Skin of body (tissue), 2 donors: ENCODE data around the gene ATG10. TPM values are rescaled to one million over a fixed set of nuclear protein-coding genes. Genes with fewer than 3 reads are reported as not detected.
"Not testable (repeated sequence)": the region's sequence is repeated elsewhere in the genome, so short reads cannot be mapped to it uniquely, and the experiment has no call there.

Source experiments
- DNase-seq: peaks from one replicate; lab custom pipeline; 2025; lab: John Stamatoyannopoulos, UW
- total RNA-seq: library from RNA; depleted of rRNA; stranded (reverse); fragments of >200 nt; gene quantifications from one replicate; pipeline ENCODE4 v1.2.3, GENCODE V29; 2014

ATG10 gene
- total RNA-seq, 1 donor from 2014 or later = 10.2 TPM

- no peak for DNase-seq
Observed at GRCh38 chr5:82218374-82219156, 246.7 kb downstream of the ATG10 start.

GRCh38 chr5:82221020-82221419 is 249.2 kb downstream of the ATG10 start:
- no peak for DNase-seq

GRCh38 chr5:82222597-82223574 is 251.1 kb downstream of the ATG10 start:
- no peak for DNase-seq

- peak; percentile 37 for DNase-seq
Observed at GRCh38 chr5:82225525-82226172, 253.8 kb downstream of the ATG10 start.

- no peak for DNase-seq
Observed at GRCh38 chr5:82234885-82235284, 263.1 kb downstream of the ATG10 start.

GRCh38 chr5:82244151-82244550 is 272.3 kb downstream of the ATG10 start:
- no peak for DNase-seq

- no peak for DNase-seq
Observed at GRCh38 chr5:82244854-82245635, 273.2 kb downstream of the ATG10 start.

GRCh38 chr5:82246960-82247574 is 275.2 kb downstream of the ATG10 start:
- no peak for DNase-seq

GRCh38 chr5:82252744-82253143 is 280.9 kb downstream of the ATG10 start:
- no peak for DNase-seq

GRCh38 chr5:82255844-82256243 is 284.0 kb downstream of the ATG10 start:
- no peak for DNase-seq

GRCh38 chr5:82257247-82257646 is 285.4 kb downstream of the ATG10 start:
- DNase-seq = no peak

GRCh38 chr5:82257729-82258128 is 285.9 kb downstream of the ATG10 start:
- DNase-seq = no peak

GRCh38 chr5:82259172-82259800 is 287.5 kb downstream of the ATG10 start:
- DNase-seq = peak; percentile 26

GRCh38 chr5:82265047-82265446 is 293.2 kb downstream of the ATG10 start:
- peak; percentile 47 for DNase-seq

- not testable (repeated sequence) for DNase-seq
Observed at GRCh38 chr5:82267297-82267933, 295.6 kb downstream of the ATG10 start.

- not testable (repeated sequence) for DNase-seq
Observed at GRCh38 chr5:82269363-82269762, 297.5 kb downstream of the ATG10 start.

GRCh38 chr5:82272571-82273356 is 300.9 kb downstream of the ATG10 start:
- DNase-seq = not testable (repeated sequence)

- not testable (repeated sequence) for DNase-seq
Observed at GRCh38 chr5:82273426-82273825, 301.6 kb downstream of the ATG10 start.
